DOHH2 (cell line): ENCODE data around the gene NR4A2.

Source experiments
- H3F3A ChIP-seq: fragments of 200-600 bp; sonication (generic), shearing (Covaris generic); 2 replicates; pipeline ENCODE4 v1.6.0; 2016; ENCODE audit warnings: antibody characterized with exemption, mild to moderate bottlenecking; ENCODE audit not compliant: control insufficient read depth, insufficient read depth
- H3K27ac ChIP-seq: fragments of 200-600 bp; sonication (generic); 2 replicates; pipeline ENCODE4 v1.5.1; 2014; ENCODE audit warnings: low read depth, mild to moderate bottlenecking, low read length, moderate library complexity
- H3K27me3 ChIP-seq: fragments of 200-600 bp; sonication (generic); 2 replicates; pipeline ENCODE4 v1.6.1; 2014; ENCODE audit warnings: mild to moderate bottlenecking, low read length, mixed read lengths; ENCODE audit not compliant: control insufficient read depth
- H3K36me3 ChIP-seq: fragments of 200-600 bp; sonication (generic); 2 replicates; pipeline ENCODE4 v1.6.1; 2014; ENCODE audit warnings: mild to moderate bottlenecking, low read length, moderate library complexity, mixed read lengths; ENCODE audit not compliant: control insufficient read depth
- H3K4me1 ChIP-seq: fragments of 200-600 bp; sonication (generic); 2 replicates; pipeline ENCODE4 v1.6.1; 2014; ENCODE audit warnings: mild to moderate bottlenecking, low read length, mixed read lengths; ENCODE audit not compliant: control insufficient read depth
- H3K4me2 ChIP-seq: fragments of 200-600 bp; sonication (generic); 2 replicates; pipeline ENCODE4 v1.6.0; 2014; ENCODE audit warnings: mild to moderate bottlenecking, low read length, moderate library complexity
- H3K4me3 ChIP-seq: fragments of 200-600 bp; sonication (generic); 2 replicates; pipeline ENCODE4 v1.5.1; 2014; ENCODE audit warnings: mild to moderate bottlenecking, low read length, mixed read lengths
- H3K79me2 ChIP-seq: fragments of 200-600 bp; sonication (generic); 2 replicates; pipeline ENCODE4 v1.6.1; 2014; ENCODE audit warnings: mild to moderate bottlenecking, low read length, mixed read lengths; ENCODE audit not compliant: control insufficient read depth
- H3K9me2 ChIP-seq: fragments of 200-600 bp; sonication (generic); replicated peaks from 2 replicates; pipeline ENCODE4 v1.6.1; 2014; ENCODE audit warnings: mild to moderate bottlenecking, low read length, mixed read lengths; ENCODE audit not compliant: control insufficient read depth
- H3K9me3 ChIP-seq: fragments of 200-600 bp; sonication (generic); 2 replicates; pipeline ENCODE4 v1.6.1; 2014; ENCODE audit warnings: antibody characterized with exemption, low read length, mixed read lengths; ENCODE audit not compliant: control insufficient read depth, insufficient read depth
- H4K20me1 ChIP-seq: fragments of 200-600 bp; sonication (generic); 2 replicates; pipeline ENCODE4 v1.6.0; 2014; ENCODE audit warnings: low read depth, mild to moderate bottlenecking, antibody characterized with exemption, low read length, moderate library complexity; ENCODE audit not compliant: control insufficient read depth, insufficient read depth
- CTCF ChIP-seq: fragments of 200-600 bp; sonication (generic); IDR thresholded peaks from one replicate; pipeline ENCODE4 v1.5.1; 2014; ENCODE audit warnings: antibody characterized with exemption, mild to moderate bottlenecking, low read depth, low read length; ENCODE audit not compliant: poor library complexity, severe bottlenecking
- EZH2phosphoT487 ChIP-seq: fragments of 200-600 bp; sonication (generic); IDR thresholded peaks from 2 replicates; pipeline ENCODE4 v1.6.1; 2017; ENCODE audit warnings: borderline replicate concordance, mild to moderate bottlenecking, antibody characterized with exemption, low read length, moderate library complexity, mixed read lengths

Gene NR4A2

DNA sequence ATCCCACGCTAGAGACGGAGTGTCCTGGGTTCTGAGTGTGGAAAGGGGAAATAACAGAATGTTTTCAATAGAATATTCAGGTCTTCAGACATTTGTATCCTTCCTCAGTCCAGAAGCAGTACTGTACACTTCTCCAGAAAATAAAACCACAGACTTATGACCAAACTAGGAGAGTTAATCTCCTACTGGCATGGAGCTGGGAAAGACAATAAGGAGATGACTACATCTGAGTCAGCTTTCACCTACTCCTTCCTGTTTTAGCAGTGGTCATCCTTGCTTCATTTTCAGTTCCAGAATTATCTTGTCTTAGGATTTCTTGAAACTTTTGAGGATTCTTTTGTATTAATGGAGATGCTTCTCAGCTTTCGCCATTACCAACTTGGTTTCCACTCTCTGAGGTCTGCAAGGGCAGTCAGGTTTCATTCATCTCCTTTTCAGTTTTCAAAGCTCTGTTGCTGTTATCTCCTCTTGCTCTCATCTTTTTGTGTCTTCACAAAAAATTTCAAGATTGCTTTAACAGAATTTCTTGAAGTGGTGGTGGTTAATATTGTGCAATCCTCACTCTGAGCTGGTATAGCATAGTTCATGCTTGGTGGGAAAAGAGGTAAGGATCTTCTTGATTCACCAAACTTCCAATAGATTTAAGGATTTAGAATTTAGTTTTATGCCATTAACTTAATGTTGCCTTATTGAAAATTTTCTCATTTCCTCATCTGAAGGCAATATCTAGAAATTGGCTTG lies 23.7 kb upstream of the NR4A2 start:
- Histone ChIP-seq H3K4me3 (no peak overlapping the region), H3K4me2 (no peak overlapping the region), H3K27ac (no peak overlapping the region)

GRCh38 chr2:156352911-156353310 lies 20.4 kb upstream of the NR4A2 start:
- Histone ChIP-seq H3K36me3 (no peaks in the 10 kb centered on the region), H3F3A (no peaks in the 10 kb centered on the region), H3K27me3 (no peaks in the 10 kb centered on the region), H3K79me2 (no peaks in the 10 kb centered on the region), H4K20me1 (no peaks in the 10 kb centered on the region), H3K9me3 (no peaks in the 10 kb centered on the region), H3K4me3 (no peak overlapping the region), H3K4me1 (no peaks in the 10 kb centered on the region), H3K27ac (no peak overlapping the region), H3K9me2 (no peaks in the 10 kb centered on the region), H3K4me2 (no peak overlapping the region)
- no peak for TF ChIP-seq CTCF
- no peak for TF ChIP-seq EZH2phosphoT487

More for the DNA sequence above, 23.7 kb upstream of the NR4A2 start:
- no peaks in the 10 kb centered on the region for H3K27me3 ChIP-seq
- no peaks in the 10 kb centered on the region for H3K9me2 ChIP-seq
- no peaks in the 10 kb centered on the region for H3K4me1 ChIP-seq
- H3F3A ChIP-seq: no peaks in the 10 kb centered on the region
- no peak for TF ChIP-seq CTCF
- no peak for TF ChIP-seq EZH2phosphoT487
- H3K9me3 ChIP-seq: no peaks in the 10 kb centered on the region
- no peaks in the 10 kb centered on the region for H4K20me1 ChIP-seq
- H3K36me3 ChIP-seq: no peaks in the 10 kb centered on the region
- no peaks in the 10 kb centered on the region for H3K79me2 ChIP-seq

- no peaks in the 10 kb centered on the region for H3K27me3 ChIP-seq
- H3K4me2 ChIP-seq: no peak overlapping the region
- TF ChIP-seq CTCF (no peak), EZH2phosphoT487 (no peak)
Observed at GRCh38 chr2:156350374-156351142, 18.0 kb upstream of the NR4A2 start.

More at GRCh38 chr2:156350374-156351142, 18.0 kb upstream of the NR4A2 start:
- no peaks in the 10 kb centered on the region for H4K20me1 ChIP-seq
- no peaks in the 10 kb centered on the region for H3K36me3 ChIP-seq
- H3K79me2 ChIP-seq: no peaks in the 10 kb centered on the region
- H3F3A ChIP-seq: no peaks in the 10 kb centered on the region
- no peaks in the 10 kb centered on the region for H3K9me2 ChIP-seq
- no peak overlapping the region for H3K27ac ChIP-seq
- no peak overlapping the region for H3K4me3 ChIP-seq
- no peaks in the 10 kb centered on the region for H3K4me1 ChIP-seq
- no peaks in the 10 kb centered on the region for H3K9me3 ChIP-seq
